B cell (primary cell): ENCODE measurements around the gene MOB1A. TPM values are rescaled to one million over a fixed set of nuclear protein-coding genes. Genes with fewer than 3 reads are reported as not detected.

ENCODE experiments used
- ATAC-seq: fragments of 200-7000 bp; cut with Tn5 transposase; one replicate; pipeline ENCODE4 v1.10.0; 2021; ENCODE audit warnings: low read depth, mild to moderate bottlenecking, moderate number of reproducible peaks, moderate library complexity
- CTCF ChIA-PET: fragments of 350-600 bp; sonication (Branson Sonifier 250); formaldehyde crosslinking; loops from one replicate; lab custom pipeline; 2021; ENCODE audit warnings: antibody characterized with exemption, inconsistent platforms; lab: Charles Lee
- POLR2A ChIA-PET: fragments of 350-600 bp; sonication (Branson Sonifier 250); formaldehyde crosslinking; loops from one replicate; lab custom pipeline; 2021; ENCODE audit warnings: antibody characterized with exemption; lab: Charles Lee
- DNase-seq: peaks from one replicate; pipeline ENCODE4 v3.0.0; 2013
- H2AFZ ChIP-seq: 2 replicates; pipeline ENCODE4 v1.6.1; 2012; ENCODE audit warnings: mild to moderate bottlenecking, low read depth, low read length; ENCODE audit not compliant: insufficient read depth, poor library complexity, severe bottlenecking
- H3K27ac ChIP-seq, 2 donors: 1 replicate in 1 of 2; 2 replicates in 1 of 2; pipeline ENCODE4 v1.5.1; 2012 to 2013; ENCODE audit warnings: low read length in 2 of 2, mild to moderate bottlenecking in 2 of 2, moderate library complexity in 1 of 2
- H3K27me3 ChIP-seq, 4 experiments: fragments of 200-600 bp in 1 of 4; sonication (generic) in 1 of 4; replicated peaks in 1 of 4; 1 replicate in 2 of 4; 2 replicates in 2 of 4; pipeline versions ENCODE4 v1.6.1 to v1.7.0; 2013 to 2016; ENCODE audit warnings: low read length in 3 of 4, mild to moderate bottlenecking in 2 of 4, mixed read lengths in 1 of 4, moderate library complexity in 1 of 4; ENCODE audit not compliant: insufficient read depth in 4 of 4, control insufficient read depth in 3 of 4; ENCODE audit errors: control extremely low read depth in 1 of 4
- H3K36me3 ChIP-seq, 2 experiments: replicated peaks in 1 of 2; 1 replicate in 1 of 2; 2 replicates in 1 of 2; pipeline versions ENCODE4 v1.6.1 to v1.7.1; 2013; ENCODE audit warnings: low read length in 1 of 2; ENCODE audit not compliant: insufficient read depth in 2 of 2, control insufficient read depth in 1 of 2; ENCODE audit errors: control extremely low read depth in 1 of 2, extremely low read depth in 1 of 2
- H3K4me1 ChIP-seq, 2 donors: fragments of 200-600 bp in 1 of 2; sonication (generic) in 1 of 2; 1 replicate in 1 of 2; 2 replicates in 1 of 2; pipeline versions ENCODE4 v1.5.1 to v1.6.1; 2013 to 2017; ENCODE audit warnings: low read length in 2 of 2; ENCODE audit not compliant: control insufficient read depth in 2 of 2, insufficient read depth in 2 of 2
- H3K4me2 ChIP-seq: replicated peaks from 2 replicates; pipeline ENCODE3; 2012; ENCODE audit warnings: mild to moderate bottlenecking, low read depth, low read length; ENCODE audit not compliant: poor library complexity, severe bottlenecking
- H3K4me3 ChIP-seq, 5 experiments: fragments of 200-600 bp in 1 of 5; sonication (generic) in 1 of 5; 1 replicate in 3 of 5; 2 replicates in 2 of 5; pipeline versions ENCODE4 v1.5.1 to v1.7.0; 2011 to 2016; ENCODE audit warnings: low read length in 4 of 5, mild to moderate bottlenecking in 4 of 5, low read depth in 2 of 5, control low read depth in 1 of 5, moderate library complexity in 1 of 5; ENCODE audit not compliant: insufficient read depth in 1 of 5; ENCODE audit errors: control extremely low read depth in 1 of 5, extremely low read depth in 1 of 5
- H3K79me2 ChIP-seq: fragments of 200-600 bp; sonication (generic); one replicate; pipeline ENCODE4 v1.6.0; 2016; ENCODE audit warnings: low read length; ENCODE audit not compliant: control insufficient read depth, insufficient read depth
- H3K9ac ChIP-seq: fragments of 200-600 bp; sonication (generic); 2 replicates; pipeline ENCODE4 v1.6.1; 2017; ENCODE audit warnings: mild to moderate bottlenecking, low read length, moderate library complexity
- H3K9me3 ChIP-seq, 3 donors: one replicate each; pipeline versions ENCODE4 v1.6.1 to v1.7.1; 2013; ENCODE audit warnings: low read length in 2 of 3; ENCODE audit not compliant: control insufficient read depth in 2 of 3, insufficient read depth in 1 of 3; ENCODE audit errors: control extremely low read depth in 1 of 3
- H4K20me1 ChIP-seq: 2 replicates; pipeline ENCODE4 v1.6.0; 2012; ENCODE audit warnings: mild to moderate bottlenecking, low read length; ENCODE audit not compliant: insufficient read depth, control insufficient read depth, poor library complexity, severe bottlenecking
- H3K27ac Mint-ChIP-seq: one replicate; pipeline ENCODE4 v1.8.0; 2021; ENCODE audit warnings: mixed read lengths
- H3K27me3 Mint-ChIP-seq: one replicate; pipeline ENCODE4 v1.8.0; 2021; ENCODE audit warnings: mixed read lengths
- H3K4me1 Mint-ChIP-seq: one replicate; pipeline ENCODE4 v1.8.0; 2021; ENCODE audit warnings: mixed read lengths
- H3K4me3 Mint-ChIP-seq: one replicate; pipeline ENCODE4 v1.8.0; 2021; ENCODE audit warnings: mixed read lengths
- H3K9me3 Mint-ChIP-seq: one replicate; pipeline ENCODE4 v1.8.0; 2022; ENCODE audit warnings: mixed read lengths; ENCODE audit not compliant: insufficient read depth
- CTCF ChIP-seq: fragments of 200-600 bp; IDR thresholded peaks from one replicate; pipeline ENCODE4 v1.8.0; 2022; ENCODE audit warnings: antibody characterized with exemption, mild to moderate bottlenecking
- EZH2 ChIP-seq: IDR thresholded peaks from 2 replicates; pipeline ENCODE4 v1.6.1; 2012; ENCODE audit warnings: borderline replicate concordance, low read depth, mild to moderate bottlenecking, moderate library complexity, low read length; ENCODE audit not compliant: insufficient read depth, poor library complexity, severe bottlenecking
- WGBS: methylation state at CpG from one replicate; pipeline ENCODE4 v1.1.5; 2013; ENCODE audit warnings: missing lambda C conversion rate; ENCODE audit not compliant: insufficient coverage; 5-methylcytosine and 5-hydroxymethylcytosine counted together
- intact Hi-C: fragments of 100-400 bp; cut with micrococcal nuclease; formaldehyde crosslinking; loops from one replicate; pipeline ENCODE4 v1.10.0; 2022
- polyA minus RNA-seq: library from RNA; depleted of rRNA, polyadenylated mRNA; stranded (reverse); fragments of >200 nt; gene quantifications from 2 replicates; pipeline ENCODE4 v1.2.3, GENCODE V29; 2012
- polyA plus RNA-seq: library from polyadenylated mRNA; depleted of rRNA; stranded (reverse); fragments of >200 nt; gene quantifications from 2 replicates; pipeline ENCODE4 v1.2.3, GENCODE V29; 2012
- total RNA-seq, 2 donors: library from RNA; stranded (reverse); fragments of 120-200 nt in 1 of 2; gene quantifications; 1 replicate in 1 of 2; 2 replicates in 1 of 2; pipeline versions ENCODE4 v1.2.3 to v1.2.4, GENCODE V29; 2013 to 2022

The MOB1A gene
- total RNA-seq (219 and 227 TPM in 2 replicates), polyA plus RNA-seq (43.3 and 58.6 TPM in 2 replicates), polyA minus RNA-seq (81.1 and 136 TPM in 2 replicates)
- 207 TPM for total RNA-seq (2013)

GRCh38 chr2:74178211-74179062 is at the start of gene MOB1A:
TSS of gene MOB1A (minus strand) at chr2:74178879. CDS start at chr2:74178674, 205 bp downstream.
- Histone ChIP-seq H3K9ac (peak within 1 kb of the TSS; percentile 98), H3K4me3 (peak within 1 kb of the TSS; percentile 73 to 95 (median 82)), H3K4me1 (peaks cover 52 to 66% of the 10 kb centered on the region in 2 donors), H3K27me3 (no peaks in the 10 kb centered on the region), H3K9me3 (peaks cover 0 to 13% (median 0%) of the 10 kb centered on the region in 3 donors), H3K36me3 (no peaks in the 10 kb centered on the region), H4K20me1 (peaks cover 51% of the 10 kb centered on the region), H3K79me2 (peaks cover 54% of the 10 kb centered on the region), H3K4me2 (peak within 1 kb of the TSS; percentile 82), H3K27ac (peak within 1 kb of the TSS; percentile 97 to 99), H2AFZ (peak within 1 kb of the TSS; percentile 73)
- peak; percentile 86 for ATAC-seq
- ChIA-PET CTCF (interaction anchor here (0.6 to 6.7 kb wide), 16 partner anchors 9 to 356 kb away, joined by 3 to 132 read pairs (median 6); partner anchors contain the start of genes BOLA3 and MTHFD2), POLR2A (interaction anchor here (0.8 to 6.5 kb wide), 15 partner anchors 20 to 441 kb away, joined by 3 to 120 read pairs (median 4); partner anchors contain the start of genes C2orf81, MTHFD2, TPRKB and WDR54)
- Mint-ChIP-seq H3K9me3 (no peaks in the 10 kb centered on the region), H3K27me3 (no peaks in the 10 kb centered on the region), H3K27ac (peak within 1 kb of the TSS; percentile 99), H3K4me3 (peak within 1 kb of the TSS; percentile 86), H3K4me1 (peaks cover 49% of the 10 kb centered on the region)
- no peak for TF ChIP-seq CTCF
- no peak for TF ChIP-seq EZH2
- intact Hi-C loops, result loop anchor here (1.0 to 5.0 kb wide), 9 partner anchors 8 to 279 kb away; partner anchors contain the start of genes DGUOK, INO80B and WBP1
- WGBS, result under 1% methylated on average over 78 of the region's 84 CpGs
- DNase-seq, result peak; percentile 99

- H3K27me3 ChIP-seq, result no peaks in the 10 kb centered on the region
- Mint-ChIP-seq H3K9me3 (no peaks in the 10 kb centered on the region), H3K27ac (no peak overlapping the region), H3K4me3 (no peak overlapping the region), H3K27me3 (no peaks in the 10 kb centered on the region), H3K4me1 (no peaks in the 10 kb centered on the region)
- CTCF ChIA-PET, result no interaction called here
- TF ChIP-seq EZH2, result no peak
- no peak for TF ChIP-seq CTCF
- intact Hi-C loops, result no loop called here
- H2AFZ ChIP-seq, result no peak overlapping the region
- 100% methylated on average over 5 of the region's 5 CpGs for WGBS
- H3K4me1 ChIP-seq, result no peaks in the 10 kb centered on the region
- no peak overlapping the region for H3K4me2 ChIP-seq
- no peak overlapping the region for H3K27ac ChIP-seq
- H3K9me3 ChIP-seq, result no peaks in the 10 kb centered on the region
- H3K9ac ChIP-seq, result no peak overlapping the region
- no peaks in the 10 kb centered on the region for H3K79me2 ChIP-seq
- DNase-seq, result no peak
- no peak overlapping the region for H3K4me3 ChIP-seq
- H3K36me3 ChIP-seq, result peaks cover 0 to 2% of the 10 kb centered on the region in 2 experiments
- no peak for ATAC-seq
- no peaks in the 10 kb centered on the region for H4K20me1 ChIP-seq
- POLR2A ChIA-PET, result no interaction called here
These were observed 49.0 kb upstream of the MOB1A start for GRCh38 chr2:74227646-74228045.
